Measurements from ENCODE around the gene PJA1. TPM values are rescaled to one million over a fixed set of nuclear protein-coding genes. Genes with fewer than 3 reads are reported as not detected.
A peak's percentile ranks its signal among the peaks of the same experiment; 100 is the strongest.

Gene PJA1
- total and polyA plus RNA-seq, 2 donors (not counting 3 experiments of a cell fraction or from before 2014, with no cell fraction given), result 8.2 to 16.1 TPM

- no peaks in the 10 kb centered on the region for H4K20me1 ChIP-seq (replicated peaks; ENCODE audit: control insufficient read depth, extremely low read depth, insufficient read depth, low read length)
- no peak overlapping the region for H3K4me2 ChIP-seq (ENCODE audit: insufficient read depth, low read length)
- H3K27ac ChIP-seq (ENCODE audit: insufficient read depth, low read depth, low read length), result no peak overlapping the region
- TF ChIP-seq EZH2 (IDR thresholded peaks at IDR 0.05; ENCODE audit: borderline replicate concordance, low read depth, low read length, severe bottlenecking) (no peak), CTCF (IDR thresholded peaks at IDR 0.05; ENCODE audit: extremely low read depth in 1 of 2, insufficient read depth in 1 of 2, low read depth in 1 of 2, low read length in 2 of 2) (no peak), FOS (IDR thresholded peaks at IDR 0.05; ENCODE audit: borderline replicate concordance, insufficient read depth, low read length) (no peak), GATA2 (IDR thresholded peaks at IDR 0.05; ENCODE audit: insufficient read depth, insufficient read length, low read depth, low read length) (no peak), MYC (IDR thresholded peaks at IDR 0.05; ENCODE audit: low read depth, low read length) (no peak)
- no peaks in the 10 kb centered on the region for H3K79me2 ChIP-seq (ENCODE audit: control insufficient read depth, insufficient read depth, low read length)
- no peak overlapping the region for H3K9ac ChIP-seq (replicated peaks; ENCODE audit: extremely low read depth, insufficient read depth, low read length)
- dilution Hi-C loops (cut with MboI; ENCODE audit: extremely low pct_ligation_motif_present, low sequenced_read_pairs), result no loop called here
- no TSS peak for BruUV-seq (replicated peaks)
- H2AFZ ChIP-seq (ENCODE audit: low read depth, low read length), result no peak overlapping the region
- FAIRE-seq (no peak), DNase-seq (ENCODE audit: low read depth, low spot score) (no peak)
- no peaks in the 10 kb centered on the region for H3K27me3 ChIP-seq (ENCODE audit: control insufficient read depth in 2 of 2, insufficient read depth in 2 of 2, low read length in 2 of 2)
- intact Hi-C loops (cut with micrococcal nuclease), result no loop called here
- H3K4me1 ChIP-seq (ENCODE audit: control insufficient read depth, extremely low read depth, insufficient read depth, low read length), result peaks cover 2% of the 10 kb centered on the region
- H3K36me3 ChIP-seq (ENCODE audit: control insufficient read depth in 2 of 2, extremely low read depth in 1 of 2, insufficient read depth in 2 of 2, low read length in 2 of 2), result no peaks in the 10 kb centered on the region
- CTCF ChIA-PET, result no interaction called here
- no peaks in the 10 kb centered on the region for H3K9me3 ChIP-seq (replicated peaks; ENCODE audit: control insufficient read depth, insufficient read depth, low read length)
- POLR2A ChIA-PET, result no interaction called here
- no peaks in the 10 kb centered on the region for H3K9me1 ChIP-seq (replicated peaks; ENCODE audit: control insufficient read depth, extremely low read depth, insufficient read depth, low read length)
- no peak overlapping the region for H3K4me3 ChIP-seq (replicated peaks in 1 of 3; ENCODE audit: insufficient read depth in 1 of 3, low read depth in 1 of 3, low read length in 3 of 3)
Measured at GRCh38 chrX:69154051-69154450, 11.2 kb downstream of the PJA1 start.

- no peak overlapping the region for H3K4me3 ChIP-seq (replicated peaks in 1 of 3; ENCODE audit: insufficient read depth in 1 of 3, low read depth in 1 of 3, low read length in 3 of 3)
- H2AFZ ChIP-seq (ENCODE audit: low read depth, low read length), result no peak overlapping the region
- intact Hi-C loops (cut with micrococcal nuclease), result no loop called here
- peak; percentile 26 for FAIRE-seq
- no peaks in the 10 kb centered on the region for H3K36me3 ChIP-seq (ENCODE audit: control insufficient read depth in 2 of 2, extremely low read depth in 1 of 2, insufficient read depth in 2 of 2, low read length in 2 of 2)
- H3K27me3 ChIP-seq (ENCODE audit: control insufficient read depth in 2 of 2, insufficient read depth in 2 of 2, low read length in 2 of 2), result no peaks in the 10 kb centered on the region
- BruUV-seq (replicated peaks), result no TSS peak
- no peaks in the 10 kb centered on the region for H4K20me1 ChIP-seq (replicated peaks; ENCODE audit: control insufficient read depth, extremely low read depth, insufficient read depth, low read length)
- no peaks in the 10 kb centered on the region for H3K9me1 ChIP-seq (replicated peaks; ENCODE audit: control insufficient read depth, extremely low read depth, insufficient read depth, low read length)
- POLR2A ChIA-PET, result no interaction called here
- TF ChIP-seq MAX (IDR thresholded peaks at IDR 0.05; ENCODE audit: insufficient read depth, insufficient read length) (no peak), JUN (IDR thresholded peaks at IDR 0.05; ENCODE audit: borderline replicate concordance, insufficient read depth, insufficient read length, low read depth) (no peak), GATA2 (IDR thresholded peaks at IDR 0.05; ENCODE audit: insufficient read depth, insufficient read length, low read depth, low read length) (no peak), EZH2 (IDR thresholded peaks at IDR 0.05; ENCODE audit: borderline replicate concordance, low read depth, low read length, severe bottlenecking) (no peak), POLR2AphosphoS5 (IDR thresholded peaks at IDR 0.05; ENCODE audit: insufficient read depth, low read depth, low read length) (no peak), CTCF (IDR thresholded peaks at IDR 0.05; ENCODE audit: extremely low read depth in 1 of 2, insufficient read depth in 1 of 2, low read depth in 1 of 2, low read length in 2 of 2) (no peak), POLR2A (IDR thresholded peaks at IDR 0.05; ENCODE audit: low read depth, low read length) (no peak), MYC (IDR thresholded peaks at IDR 0.05; ENCODE audit: low read depth, low read length) (no peak), FOS (IDR thresholded peaks at IDR 0.05; ENCODE audit: borderline replicate concordance, insufficient read depth, low read length) (no peak)
- no peak overlapping the region for H3K9ac ChIP-seq (replicated peaks; ENCODE audit: extremely low read depth, insufficient read depth, low read length)
- no peak for DNase-seq (ENCODE audit: low read depth, low spot score)
- H3K79me2 ChIP-seq (ENCODE audit: control insufficient read depth, insufficient read depth, low read length), result no peaks in the 10 kb centered on the region
- H3K9me3 ChIP-seq (replicated peaks; ENCODE audit: control insufficient read depth, insufficient read depth, low read length), result no peaks in the 10 kb centered on the region
- H3K27ac ChIP-seq (ENCODE audit: insufficient read depth, low read depth, low read length), result no peak overlapping the region
- H3K4me2 ChIP-seq (ENCODE audit: insufficient read depth, low read length), result no peak overlapping the region
- H3K4me1 ChIP-seq (ENCODE audit: control insufficient read depth, extremely low read depth, insufficient read depth, low read length), result no peaks in the 10 kb centered on the region
- CTCF ChIA-PET, result no interaction called here
- dilution Hi-C loops (cut with MboI; ENCODE audit: extremely low pct_ligation_motif_present, low sequenced_read_pairs), result no loop called here
Measured at GRCh38 chrX:69153060-69153730, 12.1 kb downstream of the PJA1 start.
